Upper lobe of left lung (tissue), 4 donors: Measurements from ENCODE around the gene AXDND1.

Experiments
- EP300 ChIP-seq, 4 donors: sonication (generic); formaldehyde crosslinking; IDR thresholded peaks; one replicate each; pipeline ENCODE4 v1.5.1; 2017; ENCODE audit warnings: antibody characterized with exemption in 4 of 4, control low read depth in 2 of 4
- POLR2A ChIP-seq, 4 donors: fragments of 450-650 bp; IDR thresholded peaks; one replicate each; pipeline ENCODE4 v1.5.1; 2016 to 2017; ENCODE audit warnings: antibody characterized with exemption in 4 of 4, mild to moderate bottlenecking in 2 of 4
- POLR2AphosphoS5 ChIP-seq, 2 donors: sonication (generic); formaldehyde crosslinking; IDR thresholded peaks; one replicate each; pipeline ENCODE4 v1.5.1; 2017; ENCODE audit warnings: antibody characterized with exemption in 2 of 2
- TF ChIP-seq, protein P1 (sequence below), 6 experiments: fragments of 450-650 bp in 4 of 6; fragments of 200-600 bp in 2 of 6; sonication (generic) in 2 of 6; IDR thresholded peaks; one replicate each; pipeline ENCODE4 v1.5.1; 2016 to 2019; ENCODE audit warnings: antibody characterized with exemption in 6 of 6

- TF ChIP-seq, protein P1, sequence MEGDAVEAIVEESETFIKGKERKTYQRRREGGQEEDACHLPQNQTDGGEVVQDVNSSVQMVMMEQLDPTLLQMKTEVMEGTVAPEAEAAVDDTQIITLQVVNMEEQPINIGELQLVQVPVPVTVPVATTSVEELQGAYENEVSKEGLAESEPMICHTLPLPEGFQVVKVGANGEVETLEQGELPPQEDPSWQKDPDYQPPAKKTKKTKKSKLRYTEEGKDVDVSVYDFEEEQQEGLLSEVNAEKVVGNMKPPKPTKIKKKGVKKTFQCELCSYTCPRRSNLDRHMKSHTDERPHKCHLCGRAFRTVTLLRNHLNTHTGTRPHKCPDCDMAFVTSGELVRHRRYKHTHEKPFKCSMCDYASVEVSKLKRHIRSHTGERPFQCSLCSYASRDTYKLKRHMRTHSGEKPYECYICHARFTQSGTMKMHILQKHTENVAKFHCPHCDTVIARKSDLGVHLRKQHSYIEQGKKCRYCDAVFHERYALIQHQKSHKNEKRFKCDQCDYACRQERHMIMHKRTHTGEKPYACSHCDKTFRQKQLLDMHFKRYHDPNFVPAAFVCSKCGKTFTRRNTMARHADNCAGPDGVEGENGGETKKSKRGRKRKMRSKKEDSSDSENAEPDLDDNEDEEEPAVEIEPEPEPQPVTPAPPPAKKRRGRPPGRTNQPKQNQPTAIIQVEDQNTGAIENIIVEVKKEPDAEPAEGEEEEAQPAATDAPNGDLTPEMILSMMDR (IDR thresholded peaks at IDR 0.05), result no peak
- TF ChIP-seq EP300 (IDR thresholded peaks at IDR 0.05) (no peak), POLR2AphosphoS5 (IDR thresholded peaks at IDR 0.05) (no peak), POLR2A (IDR thresholded peaks at IDR 0.05) (no peak)
These were observed 151.4 kb downstream of the AXDND1 start for GRCh38 chr1:179516976-179517705.
